Measurements from ENCODE around the gene GPRC5A.

DNA sequence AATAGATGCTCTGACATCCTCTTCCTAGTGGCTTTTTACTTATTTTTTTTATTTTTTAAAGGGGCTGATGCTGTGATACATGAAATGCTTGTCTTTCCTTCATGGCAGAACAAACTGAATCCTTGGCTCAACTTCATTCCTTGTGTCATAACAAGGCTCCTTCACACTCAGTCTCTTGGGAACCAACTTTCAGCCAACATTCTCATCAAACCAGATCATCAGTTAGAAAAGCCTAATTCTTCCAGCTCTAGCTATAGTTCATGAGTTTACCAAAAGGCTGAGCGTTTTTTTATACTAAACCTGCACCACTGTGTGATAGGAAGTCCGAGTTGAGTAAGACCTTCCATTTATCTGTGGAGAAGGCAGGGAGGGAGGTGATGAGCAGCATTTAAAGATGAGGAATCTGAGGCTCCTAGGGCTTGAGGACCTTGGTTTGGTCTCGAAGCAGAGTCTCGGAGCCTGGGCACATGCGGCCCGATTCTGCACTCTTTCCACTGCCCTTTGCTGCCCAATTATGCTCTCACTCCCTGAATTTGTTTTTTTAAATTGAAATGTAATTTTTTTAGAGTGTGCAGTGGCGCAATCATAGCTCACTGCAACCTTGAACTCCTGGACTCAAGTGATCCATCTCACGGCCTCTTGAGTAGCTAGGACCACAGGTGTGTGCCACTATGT is 52.4 kb downstream of the GPRC5A start:
- TF ChIP-seq, protein P1, sequence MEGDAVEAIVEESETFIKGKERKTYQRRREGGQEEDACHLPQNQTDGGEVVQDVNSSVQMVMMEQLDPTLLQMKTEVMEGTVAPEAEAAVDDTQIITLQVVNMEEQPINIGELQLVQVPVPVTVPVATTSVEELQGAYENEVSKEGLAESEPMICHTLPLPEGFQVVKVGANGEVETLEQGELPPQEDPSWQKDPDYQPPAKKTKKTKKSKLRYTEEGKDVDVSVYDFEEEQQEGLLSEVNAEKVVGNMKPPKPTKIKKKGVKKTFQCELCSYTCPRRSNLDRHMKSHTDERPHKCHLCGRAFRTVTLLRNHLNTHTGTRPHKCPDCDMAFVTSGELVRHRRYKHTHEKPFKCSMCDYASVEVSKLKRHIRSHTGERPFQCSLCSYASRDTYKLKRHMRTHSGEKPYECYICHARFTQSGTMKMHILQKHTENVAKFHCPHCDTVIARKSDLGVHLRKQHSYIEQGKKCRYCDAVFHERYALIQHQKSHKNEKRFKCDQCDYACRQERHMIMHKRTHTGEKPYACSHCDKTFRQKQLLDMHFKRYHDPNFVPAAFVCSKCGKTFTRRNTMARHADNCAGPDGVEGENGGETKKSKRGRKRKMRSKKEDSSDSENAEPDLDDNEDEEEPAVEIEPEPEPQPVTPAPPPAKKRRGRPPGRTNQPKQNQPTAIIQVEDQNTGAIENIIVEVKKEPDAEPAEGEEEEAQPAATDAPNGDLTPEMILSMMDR (IDR thresholded peaks at IDR 0.05), result no peak
- TF ChIP-seq EZH2 (IDR thresholded peaks at IDR 0.05; ENCODE audit: borderline replicate concordance, insufficient read depth, low read depth, low read length, poor library complexity, severe bottlenecking), result no peak
